ENCODE data around the gene MET.

DNA sequence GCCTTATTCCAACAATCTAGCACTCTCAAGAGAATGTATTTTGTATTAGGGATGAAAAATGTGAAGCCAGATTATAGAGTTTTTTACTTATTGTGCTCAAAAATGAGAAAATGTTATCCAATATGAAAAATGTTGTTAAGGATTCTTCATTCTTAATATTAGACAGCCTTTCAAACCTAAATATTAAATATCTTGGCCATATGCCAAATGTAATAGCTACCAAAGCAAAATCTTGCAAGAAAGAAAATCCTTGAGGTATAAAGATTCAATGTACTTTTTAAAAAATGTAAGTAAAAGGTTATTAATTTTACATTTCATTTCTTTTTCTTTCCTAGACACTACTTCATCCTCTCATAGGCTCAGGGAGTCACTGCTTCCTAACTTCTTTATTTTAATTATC lies 33.4 kb downstream of the MET start:
- TF ChIP-seq, protein P1, sequence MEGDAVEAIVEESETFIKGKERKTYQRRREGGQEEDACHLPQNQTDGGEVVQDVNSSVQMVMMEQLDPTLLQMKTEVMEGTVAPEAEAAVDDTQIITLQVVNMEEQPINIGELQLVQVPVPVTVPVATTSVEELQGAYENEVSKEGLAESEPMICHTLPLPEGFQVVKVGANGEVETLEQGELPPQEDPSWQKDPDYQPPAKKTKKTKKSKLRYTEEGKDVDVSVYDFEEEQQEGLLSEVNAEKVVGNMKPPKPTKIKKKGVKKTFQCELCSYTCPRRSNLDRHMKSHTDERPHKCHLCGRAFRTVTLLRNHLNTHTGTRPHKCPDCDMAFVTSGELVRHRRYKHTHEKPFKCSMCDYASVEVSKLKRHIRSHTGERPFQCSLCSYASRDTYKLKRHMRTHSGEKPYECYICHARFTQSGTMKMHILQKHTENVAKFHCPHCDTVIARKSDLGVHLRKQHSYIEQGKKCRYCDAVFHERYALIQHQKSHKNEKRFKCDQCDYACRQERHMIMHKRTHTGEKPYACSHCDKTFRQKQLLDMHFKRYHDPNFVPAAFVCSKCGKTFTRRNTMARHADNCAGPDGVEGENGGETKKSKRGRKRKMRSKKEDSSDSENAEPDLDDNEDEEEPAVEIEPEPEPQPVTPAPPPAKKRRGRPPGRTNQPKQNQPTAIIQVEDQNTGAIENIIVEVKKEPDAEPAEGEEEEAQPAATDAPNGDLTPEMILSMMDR (IDR thresholded peaks at IDR 0.05): no peak
- TF ChIP-seq POLR2A (IDR thresholded peaks at IDR 0.05): no peak
